Superior temporal gyrus (tissue), 1 donor: Measurements from ENCODE around the gene KRTAP22-1.

Experiments used
- DNase-seq: peaks from one replicate; pipeline ENCODE4 v3.0.0-alpha.2; 2016; ENCODE audit errors: extremely low spot score

The KRTAP22-1 gene

GRCh38 chr21:30625449-30626165 is 24.7 kb downstream of the KRTAP22-1 start:
- no peak for DNase-seq

GRCh38 chr21:30628109-30628508 is 27.2 kb downstream of the KRTAP22-1 start:
- DNase-seq, result no peak

GRCh38 chr21:30629200-30629599 is 28.3 kb downstream of the KRTAP22-1 start:
- no peak for DNase-seq

GRCh38 chr21:30634906-30635305 is 34.0 kb downstream of the KRTAP22-1 start, which contains the start of gene KRTAP20-2:
TSS of gene KRTAP20-2 (plus strand) at chr21:30635206. CDS start at chr21:30635264, 58 bp downstream.
- DNase-seq, result no peak

- DNase-seq, result no peak
Observed at GRCh38 chr21:30638686-30639085, 37.8 kb downstream of the KRTAP22-1 start.

GRCh38 chr21:30642564-30642963 is 41.7 kb downstream of the KRTAP22-1 start, which contains the start of gene KRTAP20-3:
TSS of gene KRTAP20-3 (plus strand) at chr21:30642864.
- DNase-seq, result no peak

- no peak for DNase-seq
Observed at GRCh38 chr21:30646904-30647414, 46.1 kb downstream of the KRTAP22-1 start.
